Chondrocyte (in vitro differentiated cells): ENCODE results near the gene INTS6L. TPM values are rescaled to one million over a fixed set of nuclear protein-coding genes. Genes with fewer than 3 reads are reported as not detected.

ENCODE experiments used
- DNase-seq: peaks from one replicate; pipeline ENCODE4 v3.0.0; 2021; ENCODE audit warnings: mixed read lengths, low spot score
- H3K27ac Mint-ChIP-seq: one replicate; pipeline ENCODE4 v1.8.0; 2021; ENCODE audit warnings: mild to moderate bottlenecking, moderate library complexity, mixed read lengths; ENCODE audit not compliant: unreplicated experiment
- H3K27me3 Mint-ChIP-seq: 2 replicates; pipeline ENCODE4 v1.8.0; 2021; ENCODE audit warnings: low read depth, mixed read lengths
- H3K36me3 Mint-ChIP-seq: 2 replicates; pipeline ENCODE4 v1.8.0; 2021; ENCODE audit warnings: low read depth, mixed read lengths
- H3K4me1 Mint-ChIP-seq: 2 replicates; pipeline ENCODE4 v1.8.0; 2021; ENCODE audit warnings: low read depth, mild to moderate bottlenecking, mixed read lengths
- H3K4me3 Mint-ChIP-seq: one replicate; pipeline ENCODE4 v1.8.0; 2021; ENCODE audit warnings: mild to moderate bottlenecking, moderate library complexity, mixed read lengths; ENCODE audit not compliant: unreplicated experiment
- H3K9me3 Mint-ChIP-seq: 2 replicates; pipeline ENCODE4 v1.8.0; 2021; ENCODE audit warnings: low read depth, mixed read lengths
- total RNA-seq: library from RNA; stranded (reverse); gene quantifications from 3 replicates; pipeline ENCODE4 v1.2.1, GENCODE V29; 2021
- TF ChIP-seq, protein P1 (sequence below): fragments of 200-600 bp; sonication (generic); IDR thresholded peaks from 2 replicates; pipeline ENCODE4 v1.5.0; 2021; ENCODE audit warnings: antibody characterized with exemption, mild to moderate bottlenecking, moderate library complexity

Gene INTS6L
- total RNA-seq, 1 donor from 2014 or later, result 6.0 TPM

DNA sequence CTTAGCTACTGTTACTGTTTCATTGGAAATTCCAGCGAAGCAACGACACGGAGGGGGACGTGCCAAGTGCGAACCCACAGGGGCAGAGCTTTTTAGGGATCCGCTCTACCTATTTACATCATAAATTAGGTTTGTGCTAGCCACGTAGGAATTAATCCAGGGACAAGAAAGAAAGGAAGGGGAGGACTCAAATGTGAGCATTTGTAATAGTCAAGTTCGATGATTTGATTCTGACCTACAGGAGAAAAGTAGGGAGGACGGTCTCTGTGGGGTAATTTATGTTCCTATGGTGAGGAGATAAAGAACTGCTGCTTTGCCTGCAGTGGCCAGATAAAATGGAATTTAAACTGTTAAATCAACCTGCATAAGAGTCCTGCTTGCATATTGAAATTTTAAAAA, 1.7 kb downstream of the INTS6L start:
- peaks cover 4% of the 10 kb centered on the region for H3K9me3 Mint-ChIP-seq
- TF ChIP-seq, protein P1, sequence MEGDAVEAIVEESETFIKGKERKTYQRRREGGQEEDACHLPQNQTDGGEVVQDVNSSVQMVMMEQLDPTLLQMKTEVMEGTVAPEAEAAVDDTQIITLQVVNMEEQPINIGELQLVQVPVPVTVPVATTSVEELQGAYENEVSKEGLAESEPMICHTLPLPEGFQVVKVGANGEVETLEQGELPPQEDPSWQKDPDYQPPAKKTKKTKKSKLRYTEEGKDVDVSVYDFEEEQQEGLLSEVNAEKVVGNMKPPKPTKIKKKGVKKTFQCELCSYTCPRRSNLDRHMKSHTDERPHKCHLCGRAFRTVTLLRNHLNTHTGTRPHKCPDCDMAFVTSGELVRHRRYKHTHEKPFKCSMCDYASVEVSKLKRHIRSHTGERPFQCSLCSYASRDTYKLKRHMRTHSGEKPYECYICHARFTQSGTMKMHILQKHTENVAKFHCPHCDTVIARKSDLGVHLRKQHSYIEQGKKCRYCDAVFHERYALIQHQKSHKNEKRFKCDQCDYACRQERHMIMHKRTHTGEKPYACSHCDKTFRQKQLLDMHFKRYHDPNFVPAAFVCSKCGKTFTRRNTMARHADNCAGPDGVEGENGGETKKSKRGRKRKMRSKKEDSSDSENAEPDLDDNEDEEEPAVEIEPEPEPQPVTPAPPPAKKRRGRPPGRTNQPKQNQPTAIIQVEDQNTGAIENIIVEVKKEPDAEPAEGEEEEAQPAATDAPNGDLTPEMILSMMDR, result no peak
- H3K4me3 Mint-ChIP-seq, result peak overlapping the region; percentile 82
- no peak for DNase-seq
- H3K27ac Mint-ChIP-seq, result peak overlapping the region; percentile 89
- no peaks in the 10 kb centered on the region for H3K27me3 Mint-ChIP-seq
- no peaks in the 10 kb centered on the region for H3K36me3 Mint-ChIP-seq
- H3K4me1 Mint-ChIP-seq, result peaks cover 27% of the 10 kb centered on the region

GRCh38 chrX:135522878-135523693, 2.6 kb downstream of the INTS6L start:
- TF ChIP-seq, protein P1, result no peak
- Mint-ChIP-seq H3K4me1 (peaks cover 27% of the 10 kb centered on the region), H3K27me3 (no peaks in the 10 kb centered on the region), H3K27ac (peak overlapping the region; percentile 89), H3K36me3 (no peaks in the 10 kb centered on the region), H3K4me3 (no peak overlapping the region), H3K9me3 (peaks cover 4% of the 10 kb centered on the region)
- no peak for DNase-seq

DNA sequence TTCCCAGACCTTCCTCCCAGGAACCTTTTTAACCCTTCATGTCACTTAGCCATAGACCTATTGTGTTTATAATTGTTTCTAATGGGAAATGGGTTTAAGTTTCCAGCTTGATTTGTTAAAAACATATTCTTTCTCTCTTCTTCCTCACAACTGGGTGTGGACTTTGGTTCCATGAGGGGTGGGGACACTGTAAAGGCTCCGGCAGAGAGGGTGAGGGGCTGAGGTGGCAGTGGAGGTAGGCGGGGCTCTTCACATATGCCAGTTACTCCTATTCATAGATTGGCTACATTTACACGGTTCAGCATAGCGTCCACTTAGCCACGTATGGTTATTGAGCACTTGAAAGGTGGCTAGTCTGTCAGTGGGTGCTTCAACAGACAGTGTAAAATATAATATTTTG, 7.8 kb downstream of the INTS6L start:
- DNase-seq, result no peak
- H3K36me3 Mint-ChIP-seq, result no peaks in the 10 kb centered on the region
- H3K27me3 Mint-ChIP-seq, result no peaks in the 10 kb centered on the region
- H3K4me3 Mint-ChIP-seq, result no peak overlapping the region
- no peak overlapping the region for H3K27ac Mint-ChIP-seq
- TF ChIP-seq, protein P1, result no peak
- H3K4me1 Mint-ChIP-seq, result peaks cover 21% of the 10 kb centered on the region
- H3K9me3 Mint-ChIP-seq, result peaks cover 4% of the 10 kb centered on the region

DNA sequence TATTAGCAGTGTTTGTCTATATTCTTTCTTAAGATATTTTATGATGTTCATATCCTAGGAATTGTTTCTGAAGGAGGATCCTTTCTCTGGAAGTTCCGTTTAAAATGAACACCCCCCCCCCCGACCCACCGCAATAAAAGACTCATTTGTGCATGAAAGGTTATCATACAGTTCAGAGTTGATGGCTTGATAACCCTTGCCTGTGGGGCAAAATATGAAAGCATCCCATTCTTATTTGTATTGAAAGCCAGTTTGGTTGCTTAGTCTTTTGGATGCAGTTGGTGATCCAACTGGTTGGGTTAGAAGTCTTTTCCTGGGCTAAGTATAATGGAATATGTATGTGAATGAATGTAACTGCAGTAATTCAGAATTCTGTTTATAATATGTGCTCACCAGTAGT, 8.3 kb downstream of the INTS6L start:
- Mint-ChIP-seq H3K36me3 (no peaks in the 10 kb centered on the region), H3K27me3 (no peaks in the 10 kb centered on the region), H3K9me3 (peaks cover 4% of the 10 kb centered on the region), H3K4me1 (peaks cover 18% of the 10 kb centered on the region), H3K4me3 (no peak overlapping the region), H3K27ac (no peak overlapping the region)
- no peak for DNase-seq
- TF ChIP-seq, protein P1, result no peak

- no peak overlapping the region for H3K4me3 Mint-ChIP-seq
- H3K27ac Mint-ChIP-seq, result no peak overlapping the region
- H3K4me1 Mint-ChIP-seq, result peaks cover 9% of the 10 kb centered on the region
- H3K36me3 Mint-ChIP-seq, result no peaks in the 10 kb centered on the region
- no peaks in the 10 kb centered on the region for H3K27me3 Mint-ChIP-seq
- no peak for DNase-seq
- peaks cover 4% of the 10 kb centered on the region for H3K9me3 Mint-ChIP-seq
- TF ChIP-seq, protein P1, result no peak
Measured at GRCh38 chrX:135530097-135530496, 9.6 kb downstream of the INTS6L start.
